SK-N-SH treated with all-trans-retinoic acid at 6 μM for 48 hours (cell line): ENCODE measurements around the gene OSR1.
"Not testable (repeated sequence)": the region's sequence is repeated elsewhere in the genome, so short reads cannot be mapped to it uniquely, and the experiment has no call there.

Experiments used
- ARNTL ChIP-seq: fragments of 450-650 bp; formaldehyde crosslinking; IDR thresholded peaks from 2 replicates; pipeline ENCODE4 v1.5.0; 2020; ENCODE audit warnings: low read depth, mild to moderate bottlenecking, moderate library complexity, borderline replicate concordance
- CREB5 ChIP-seq: fragments of 250-450 bp; sonication (Bioruptor Pico); IDR thresholded peaks from 2 replicates; pipeline ENCODE4 v1.5.1; 2020; ENCODE audit warnings: low read depth, mild to moderate bottlenecking, moderate library complexity
- CSDC2 ChIP-seq: fragments of 250-450 bp; sonication (Bioruptor Pico); IDR thresholded peaks from 2 replicates; pipeline ENCODE4 v1.5.0; 2020; ENCODE audit warnings: mild to moderate bottlenecking, moderate library complexity
- ESRRG ChIP-seq: fragments of 250-450 bp; sonication (Bioruptor Pico); IDR thresholded peaks from 2 replicates; pipeline ENCODE4 v1.6.1; 2021; ENCODE audit warnings: mild to moderate bottlenecking
- GLIS3 ChIP-seq: fragments of 250-450 bp; sonication (Bioruptor Pico); IDR thresholded peaks from 2 replicates; pipeline ENCODE4 v1.5.0; 2020; ENCODE audit warnings: mild to moderate bottlenecking, moderate library complexity
- PPARA ChIP-seq: fragments of 250-450 bp; sonication (Bioruptor Pico); IDR thresholded peaks from 2 replicates; pipeline ENCODE4 v1.5.0; 2020; ENCODE audit warnings: mild to moderate bottlenecking, borderline replicate concordance
- RARB ChIP-seq: fragments of 250-450 bp; sonication (Bioruptor Pico); IDR thresholded peaks from 2 replicates; pipeline ENCODE4 v1.8.0; 2021; ENCODE audit warnings: mild to moderate bottlenecking, moderate library complexity
- TCF4 ChIP-seq: fragments of 250-450 bp; sonication (Bioruptor Pico); IDR thresholded peaks from 2 replicates; pipeline ENCODE4 v1.8.0; 2021; ENCODE audit warnings: mild to moderate bottlenecking, moderate library complexity, borderline replicate concordance
- TOX ChIP-seq: fragments of 250-450 bp; sonication (Bioruptor Pico); IDR thresholded peaks from 2 replicates; pipeline ENCODE4 v1.8.0; 2021; ENCODE audit warnings: mild to moderate bottlenecking, moderate library complexity, borderline replicate concordance
- TSHZ2 ChIP-seq: fragments of 250-450 bp; sonication (Bioruptor Pico); IDR thresholded peaks from 2 replicates; pipeline ENCODE4 v1.5.0; 2020; ENCODE audit warnings: mild to moderate bottlenecking, moderate library complexity
- ZFP3 ChIP-seq: fragments of 250-450 bp; sonication (Bioruptor Pico); IDR thresholded peaks from 2 replicates; pipeline ENCODE4 v1.5.0; 2020; ENCODE audit warnings: mild to moderate bottlenecking, moderate library complexity
- ZFP30 ChIP-seq: fragments of 450-650 bp; formaldehyde crosslinking; IDR thresholded peaks from 2 replicates; pipeline ENCODE4 v1.5.0; 2022; ENCODE audit warnings: mild to moderate bottlenecking, moderate library complexity
- ZNF8 ChIP-seq: fragments of 450-650 bp; formaldehyde crosslinking; IDR thresholded peaks from 2 replicates; pipeline ENCODE4 v1.5.0; 2020; ENCODE audit warnings: mild to moderate bottlenecking, moderate library complexity
- TF ChIP-seq, protein P1 (sequence below): fragments of 250-450 bp; sonication (Bioruptor Pico); IDR thresholded peaks from 2 replicates; pipeline ENCODE4 v1.5.1; 2021; ENCODE audit warnings: mild to moderate bottlenecking, moderate library complexity

GRCh38 chr2:19389469-19389868 lies 31.0 kb upstream of the OSR1 start:
- not testable (repeated sequence) for TF ChIP-seq PPARA, RARB, ESRRG, ZNF8, GLIS3, TSHZ2, TCF4, TOX, CSDC2, ZFP30, ARNTL, CREB5, ZFP3 (CRISPR knock-in tag)
- TF ChIP-seq, protein P1, sequence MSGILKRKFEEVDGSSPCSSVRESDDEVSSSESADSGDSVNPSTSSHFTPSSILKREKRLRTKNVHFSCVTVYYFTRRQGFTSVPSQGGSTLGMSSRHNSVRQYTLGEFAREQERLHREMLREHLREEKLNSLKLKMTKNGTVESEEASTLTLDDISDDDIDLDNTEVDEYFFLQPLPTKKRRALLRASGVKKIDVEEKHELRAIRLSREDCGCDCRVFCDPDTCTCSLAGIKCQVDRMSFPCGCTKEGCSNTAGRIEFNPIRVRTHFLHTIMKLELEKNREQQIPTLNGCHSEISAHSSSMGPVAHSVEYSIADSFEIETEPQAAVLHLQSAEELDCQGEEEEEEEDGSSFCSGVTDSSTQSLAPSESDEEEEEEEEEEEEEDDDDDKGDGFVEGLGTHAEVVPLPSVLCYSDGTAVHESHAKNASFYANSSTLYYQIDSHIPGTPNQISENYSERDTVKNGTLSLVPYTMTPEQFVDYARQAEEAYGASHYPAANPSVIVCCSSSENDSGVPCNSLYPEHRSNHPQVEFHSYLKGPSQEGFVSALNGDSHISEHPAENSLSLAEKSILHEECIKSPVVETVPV (CRISPR knock-in tag), result not testable (repeated sequence)
